CD4-positive, alpha-beta T cell (primary cell): Measurements from ENCODE around the gene SAMHD1. TPM values are rescaled to one million over a fixed set of nuclear protein-coding genes. Genes with fewer than 3 reads are reported as not detected.
A peak's percentile ranks its signal among the peaks of the same experiment; 100 is the strongest.

Experiments
- ATAC-seq: fragments of 200-7000 bp; cut with Tn5 transposase; one replicate; pipeline ENCODE4 v1.10.0; 2022; ENCODE audit warnings: mild to moderate bottlenecking; ENCODE audit not compliant: poor library complexity
- CTCF ChIA-PET: fragments of 350-600 bp; sonication (Branson Sonifier 250); formaldehyde crosslinking; loops from one replicate; lab custom pipeline; 2021; ENCODE audit warnings: antibody characterized with exemption, inconsistent platforms; lab: Charles Lee
- POLR2A ChIA-PET: fragments of 350-600 bp; sonication (Branson Sonifier 250); formaldehyde crosslinking; loops from one replicate; lab custom pipeline; 2021; ENCODE audit warnings: antibody characterized with exemption, inconsistent platforms; lab: Charles Lee
- DNase-seq, 14 experiments: peaks; one replicate each; pipeline ENCODE4 v3.0.0-alpha.2; 2013 to 2020; ENCODE audit warnings: mixed read lengths in 2 of 14
- H3K27ac ChIP-seq, 2 donors: one replicate each; pipeline versions ENCODE4 v1.5.1 to v1.7.0; 2013; ENCODE audit warnings: low read length in 2 of 2, low read depth in 1 of 2, mild to moderate bottlenecking in 1 of 2
- H3K27me3 ChIP-seq, 2 experiments: 1 replicate in 1 of 2; 2 replicates in 1 of 2; pipeline versions ENCODE4 v1.6.1 to v1.7.0; 2013; ENCODE audit warnings: low read length in 2 of 2, control low read depth in 1 of 2, mild to moderate bottlenecking in 1 of 2, moderate library complexity in 1 of 2; ENCODE audit not compliant: insufficient read depth in 2 of 2, control insufficient read depth in 1 of 2
- H3K36me3 ChIP-seq: one replicate; pipeline ENCODE4 v1.6.1; 2013; ENCODE audit warnings: low read length, control low read depth; ENCODE audit not compliant: insufficient read depth
- H3K4me1 ChIP-seq: one replicate; pipeline ENCODE4 v1.6.1; 2013; ENCODE audit warnings: low read length, control low read depth; ENCODE audit not compliant: insufficient read depth
- H3K4me3 ChIP-seq: one replicate; pipeline ENCODE4 v1.5.1; 2013; ENCODE audit warnings: mild to moderate bottlenecking, low read length, moderate library complexity
- H3K9me3 ChIP-seq, 2 experiments: 1 replicate in 1 of 2; 2 replicates in 1 of 2; pipeline versions ENCODE4 v1.6.1 to v1.7.0; 2013; ENCODE audit warnings: low read length in 2 of 2, mild to moderate bottlenecking in 2 of 2, control low read depth in 1 of 2, moderate library complexity in 1 of 2; ENCODE audit not compliant: control insufficient read depth in 1 of 2, insufficient read depth in 1 of 2
- H3K27ac Mint-ChIP-seq: one replicate; pipeline ENCODE4 v1.8.0; 2020; ENCODE audit warnings: mixed read lengths
- H3K27me3 Mint-ChIP-seq: one replicate; pipeline ENCODE4 v1.8.0; 2021; ENCODE audit warnings: mixed read lengths
- H3K36me3 Mint-ChIP-seq: one replicate; pipeline ENCODE4 v1.8.0; 2021; ENCODE audit warnings: low read depth, mixed read lengths
- H3K4me1 Mint-ChIP-seq: one replicate; pipeline ENCODE4 v1.8.0; 2021; ENCODE audit warnings: low read depth, mixed read lengths
- H3K4me3 Mint-ChIP-seq: one replicate; pipeline ENCODE4 v1.8.0; 2020; ENCODE audit warnings: mild to moderate bottlenecking, mixed read lengths
- H3K9me3 Mint-ChIP-seq: one replicate; pipeline ENCODE4 v1.8.0; 2020; ENCODE audit warnings: mixed read lengths
- CTCF ChIP-seq: fragments of 200-600 bp; IDR thresholded peaks from one replicate; pipeline ENCODE4 v1.8.0; 2022; ENCODE audit warnings: antibody characterized with exemption, mild to moderate bottlenecking
- intact Hi-C, 2 experiments: fragments of 100-400 bp; cut with DNase I in 1 of 2; cut with micrococcal nuclease in 1 of 2; formaldehyde crosslinking; loops; one replicate each; pipeline versions ENCODE4 v1.15.1 to v1.9.0; 2023 to 2025; cut with DNase I, micrococcal nuclease
- total RNA-seq, 174 experiments: library from RNA in 2 of 174; stranded (reverse) in 2 of 174; gene quantifications; one replicate each; pipeline ENCODE4 v1.2.3 and lab custom pipeline; 2021 to 2026

SAMHD1 gene
- total RNA-seq, 2 experiments from 2014 or later = 232 to 239 TPM

GRCh38 chr20:36859282-36859555, 92.3 kb downstream of the SAMHD1 start:
- no peaks in the 10 kb centered on the region for H3K9me3 ChIP-seq
- Mint-ChIP-seq H3K27me3 (peaks cover 16% of the 10 kb centered on the region), H3K4me3 (no peak overlapping the region), H3K4me1 (peaks cover 22% of the 10 kb centered on the region), H3K27ac (no peak overlapping the region), H3K9me3 (no peaks in the 10 kb centered on the region), H3K36me3 (no peaks in the 10 kb centered on the region)
- no peak for TF ChIP-seq CTCF
- H3K27ac ChIP-seq = no peak overlapping the region
- POLR2A ChIA-PET = no interaction called here
- DNase-seq (no peak), ATAC-seq (no peak)
- H3K27me3 ChIP-seq = peaks cover 7 to 11% of the 10 kb centered on the region in 2 experiments
- intact Hi-C loops = no loop called here
- CTCF ChIA-PET = no interaction called here
- H3K4me1 ChIP-seq = peaks cover 21% of the 10 kb centered on the region
- no peaks in the 10 kb centered on the region for H3K36me3 ChIP-seq
- no peak overlapping the region for H3K4me3 ChIP-seq

GRCh38 chr20:36856691-36857635, 94.5 kb downstream of the SAMHD1 start:
- Histone ChIP-seq H3K36me3 (no peaks in the 10 kb centered on the region), H3K27ac (no peak overlapping the region), H3K27me3 (peaks cover 0 to 5% of the 10 kb centered on the region in 2 experiments), H3K4me1 (peaks cover 17% of the 10 kb centered on the region), H3K9me3 (no peaks in the 10 kb centered on the region), H3K4me3 (no peak overlapping the region)
- peak; percentile 81 for ATAC-seq
- peaks cover 10% of the 10 kb centered on the region for H3K27me3 Mint-ChIP-seq
- ChIA-PET POLR2A (interaction anchor here (0.6 to 0.8 kb wide), 3 partner anchors 14 to 384 kb away, joined by 3 read pairs; partner anchors contain the start of gene SLA2), CTCF (no interaction called here)
- intact Hi-C loops = no loop called here
- no peaks in the 10 kb centered on the region for H3K36me3 Mint-ChIP-seq
- DNase-seq = peak in 13 of 14 experiments; percentile 27 to 73 (median 51)
- H3K4me3 Mint-ChIP-seq = peak overlapping the region; percentile 5
- peaks cover 19% of the 10 kb centered on the region for H3K4me1 Mint-ChIP-seq
- TF ChIP-seq CTCF = no peak
- no peaks in the 10 kb centered on the region for H3K9me3 Mint-ChIP-seq
- H3K27ac Mint-ChIP-seq = peak overlapping the region; percentile 38

GRCh38 chr20:36856195-36856594, 95.3 kb downstream of the SAMHD1 start:
- H3K27ac Mint-ChIP-seq = peak overlapping the region; percentile 38
- DNase-seq (no peak), ATAC-seq (no peak)
- H3K9me3 Mint-ChIP-seq = no peaks in the 10 kb centered on the region
- Histone ChIP-seq H3K36me3 (no peaks in the 10 kb centered on the region), H3K4me3 (no peak overlapping the region), H3K4me1 (peaks cover 17% of the 10 kb centered on the region), H3K27me3 (no peaks in the 10 kb centered on the region), H3K27ac (no peak overlapping the region), H3K9me3 (no peaks in the 10 kb centered on the region)
- peaks cover 2% of the 10 kb centered on the region for H3K27me3 Mint-ChIP-seq
- no peak for TF ChIP-seq CTCF
- intact Hi-C loops = no loop called here
- ChIA-PET CTCF (no interaction called here), POLR2A (interaction anchor here (0.7 to 0.8 kb wide), 2 partner anchors 13 to 210 kb away, joined by 3 read pairs; partner anchors contain the start of gene SLA2)
- H3K4me1 Mint-ChIP-seq = peaks cover 19% of the 10 kb centered on the region
- H3K36me3 Mint-ChIP-seq = no peaks in the 10 kb centered on the region
- H3K4me3 Mint-ChIP-seq = no peak overlapping the region
